Activated CD4-positive, CD25-positive, alpha-beta regulatory T cell treated with anti-CD3 and anti-CD28 coated beads, Interleukin-2, amount 50 U/mL, for 72 hours (primary cell): ENCODE measurements around the gene POU6F1.
"Not testable (repeated sequence)": the region's sequence is repeated elsewhere in the genome, so short reads cannot be mapped to it uniquely, and the experiment has no call there.

Experiments used
- DNase-seq: peaks from one replicate; pipeline ENCODE4 v3.0.0; 2021

Gene POU6F1

GRCh38 chr12:51227962-51228361, 10.1 kb upstream of the POU6F1 start:
- no peak for DNase-seq

GRCh38 chr12:51227112-51227511, 9.2 kb upstream of the POU6F1 start:
- not testable (repeated sequence) for DNase-seq

DNA sequence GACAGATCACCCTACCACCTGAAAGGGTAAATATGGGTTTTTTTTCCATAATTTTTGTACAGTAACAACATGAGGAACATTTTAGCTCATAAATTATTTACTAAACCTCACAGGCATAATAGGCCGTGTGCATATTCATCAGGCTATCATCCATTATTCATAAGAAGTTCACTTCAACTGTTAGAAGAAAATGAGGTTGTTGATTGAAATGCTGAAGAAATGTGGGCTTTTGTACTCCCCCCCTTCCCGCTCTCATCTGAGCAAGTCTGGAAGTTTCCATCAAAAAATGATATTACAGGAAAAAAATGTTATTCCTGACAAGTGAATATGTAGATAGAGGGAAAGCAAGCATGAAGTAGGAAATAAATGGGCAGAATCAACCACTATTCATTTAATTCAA, 7.9 kb upstream of the POU6F1 start:
- DNase-seq: no peak

GRCh38 chr12:51225234-51225633, 7.4 kb upstream of the POU6F1 start:
- no peak for DNase-seq

- DNase-seq: no peak
Observed at GRCh38 chr12:51224625-51225024, 6.8 kb upstream of the POU6F1 start.

DNA sequence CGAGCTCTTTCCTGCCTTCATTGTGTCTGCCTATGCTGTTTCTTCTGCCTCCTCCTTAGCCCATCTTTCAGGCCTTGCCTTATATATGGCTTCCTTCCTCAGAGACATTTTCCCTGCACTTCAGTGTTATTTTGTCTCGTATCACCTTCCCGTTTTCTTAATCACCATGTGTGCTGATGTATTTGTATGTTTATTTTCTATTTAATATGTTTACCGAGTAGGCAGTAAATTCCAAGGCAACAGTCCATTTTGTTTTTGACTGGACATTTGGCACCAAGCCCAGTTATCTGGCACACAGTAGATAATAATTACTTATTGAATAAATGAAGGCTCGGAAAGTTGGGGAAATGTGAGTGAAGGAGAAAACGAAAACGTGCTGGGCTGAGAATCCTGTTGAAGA, 4.6 kb upstream of the POU6F1 start:
- no peak for DNase-seq

DNA sequence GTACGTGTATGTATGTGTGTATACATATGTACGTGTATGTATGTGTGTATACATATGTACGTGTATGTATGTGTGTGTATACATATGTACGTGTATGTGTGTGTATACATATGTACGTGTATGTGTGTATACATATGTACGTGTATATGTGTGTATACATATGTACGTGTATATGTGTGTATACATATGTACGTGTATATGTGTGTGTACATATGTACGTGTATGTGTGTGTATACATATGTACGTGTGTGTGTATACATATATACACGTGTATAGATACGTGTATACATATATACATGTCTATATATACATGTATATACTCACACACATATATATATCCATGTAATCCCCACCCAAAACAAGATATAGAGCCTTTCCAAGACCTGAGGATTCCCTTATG, 2.0 kb upstream of the POU6F1 start:
- not testable (repeated sequence) for DNase-seq

DNA sequence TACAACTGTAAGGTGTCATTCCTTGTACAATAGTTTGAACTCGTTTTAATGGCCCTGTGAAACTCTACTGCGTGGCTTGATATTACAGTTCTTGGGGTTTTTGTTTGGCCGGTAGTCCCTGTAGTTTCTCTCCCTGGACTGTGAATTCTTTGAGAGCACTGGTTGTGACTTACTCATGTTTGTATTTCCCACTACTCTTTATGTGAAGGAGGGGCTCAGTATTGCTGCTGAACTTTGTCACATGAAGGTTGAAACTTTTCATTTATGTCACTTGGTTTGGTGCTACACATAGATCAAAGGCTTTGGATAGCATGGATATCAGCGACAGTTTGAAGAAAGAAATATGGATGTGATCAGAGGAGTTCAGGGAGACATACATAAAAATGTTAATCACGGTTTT, 1.5 kb upstream of the POU6F1 start:
- DNase-seq: no peak

GRCh38 chr12:51218607-51219161, 822 bp upstream of the POU6F1 start:
- no peak for DNase-seq

GRCh38 chr12:51217133-51217967, 512 bp downstream of the POU6F1 start:
- peak; percentile 60 for DNase-seq

GRCh38 chr12:51216642-51217041, 1.2 kb downstream of the POU6F1 start:
- no peak for DNase-seq

DNA sequence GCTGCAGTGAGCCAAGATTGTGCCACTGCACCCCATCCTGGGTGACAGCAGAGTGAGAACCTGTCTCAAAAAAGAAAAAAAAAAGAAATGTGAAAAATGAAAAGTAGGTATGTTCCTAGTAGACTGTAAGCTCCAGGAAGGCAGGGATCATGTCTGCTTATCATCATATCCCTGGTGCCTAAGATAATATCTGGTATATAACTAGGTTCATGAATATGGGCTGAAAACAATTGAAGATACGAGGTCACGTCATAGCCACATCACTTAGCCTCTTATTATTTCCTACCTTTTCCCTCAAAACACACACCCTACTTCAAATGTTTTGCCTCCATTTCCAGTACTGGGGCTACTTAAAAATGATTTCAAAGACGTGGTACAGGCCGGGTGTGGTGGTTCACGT, 3.0 kb downstream of the POU6F1 start:
- DNase-seq: no peak

DNA sequence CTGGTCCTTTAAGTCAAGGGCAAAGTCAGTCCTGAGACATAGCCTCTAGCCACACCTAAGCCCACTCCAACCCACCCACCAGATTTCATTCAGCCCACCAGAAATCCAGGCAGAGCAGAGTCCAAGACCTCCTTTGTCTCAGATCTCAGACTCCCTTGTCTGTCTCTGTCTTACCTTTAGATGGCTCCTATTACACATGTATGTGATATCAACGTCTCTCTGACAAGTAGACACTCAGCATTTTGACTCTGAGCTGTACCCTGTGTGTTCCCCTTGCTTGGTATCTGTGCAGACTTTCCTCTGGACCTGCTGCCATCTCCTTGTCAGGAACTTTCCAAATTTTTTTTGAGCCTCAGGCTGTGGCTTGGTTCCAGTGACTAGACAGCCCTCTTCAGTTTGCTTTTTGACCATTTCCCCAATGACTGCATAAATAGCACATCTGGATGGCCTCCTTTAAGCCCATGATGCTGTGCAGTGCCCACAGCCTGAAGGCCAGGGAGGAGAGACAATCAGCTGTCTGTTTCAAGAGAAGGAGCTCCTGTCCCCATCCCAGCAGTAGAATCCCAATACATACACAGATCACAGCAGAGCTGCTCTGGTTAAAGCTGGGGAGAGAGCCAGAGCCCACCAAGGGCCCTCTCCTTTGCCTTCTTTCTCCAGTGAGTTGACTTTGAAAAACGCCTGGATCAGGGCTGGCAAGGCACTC, 7.0 kb downstream of the POU6F1 start:
- DNase-seq: no peak

DNA sequence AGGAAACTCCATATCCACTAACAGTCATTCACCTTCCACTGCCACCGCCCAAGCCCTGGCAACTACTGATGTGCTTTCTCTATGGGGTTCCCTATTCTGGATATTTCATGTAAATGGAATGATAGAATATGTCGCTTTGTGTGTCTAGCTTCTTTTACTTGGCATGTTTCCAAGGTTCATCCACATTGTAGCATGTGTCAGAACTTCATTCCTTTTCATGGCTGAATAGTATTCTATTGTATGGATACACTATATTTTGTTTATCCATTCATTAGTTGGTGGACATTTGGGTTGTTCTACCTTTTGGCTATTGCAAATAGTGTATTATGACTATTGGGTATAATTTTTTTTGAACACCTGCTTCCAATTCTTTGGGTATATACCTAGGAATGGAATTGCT, 8.6 kb downstream of the POU6F1 start:
- no peak for DNase-seq

DNA sequence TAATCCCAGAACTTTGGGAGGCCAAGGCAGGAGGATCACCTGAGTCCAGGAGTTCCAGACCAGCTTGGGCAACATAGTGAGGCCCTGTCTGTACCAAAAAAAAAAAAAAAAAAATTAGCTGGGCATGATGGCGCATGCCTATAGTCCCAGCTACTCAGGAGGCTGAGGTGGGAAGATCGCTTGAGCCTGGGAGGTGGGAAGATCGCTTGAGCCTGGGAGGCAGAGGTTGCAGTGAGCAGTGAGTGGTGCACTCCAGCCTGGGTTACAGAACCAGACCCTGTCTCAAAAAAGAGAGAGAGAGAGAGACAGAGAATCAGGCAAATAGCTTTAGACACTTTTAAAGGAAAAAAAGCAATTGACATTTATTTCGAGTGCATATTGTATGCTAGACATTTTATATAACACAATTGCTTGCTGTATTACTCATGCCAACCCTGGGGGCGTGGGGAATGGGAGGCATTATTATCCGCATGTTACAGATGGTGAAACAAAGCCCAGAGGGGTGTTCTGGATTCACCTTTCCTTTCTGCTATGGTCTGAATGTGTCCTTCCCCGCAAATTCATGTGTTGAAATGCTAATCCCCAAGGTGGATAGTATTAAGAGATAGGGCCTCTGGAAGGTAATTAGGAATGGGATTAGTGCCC, 9.7 kb downstream of the POU6F1 start:
- DNase-seq: no peak

- DNase-seq: no peak
Observed at GRCh38 chr12:51205350-51205749, 12.5 kb downstream of the POU6F1 start.

DNA sequence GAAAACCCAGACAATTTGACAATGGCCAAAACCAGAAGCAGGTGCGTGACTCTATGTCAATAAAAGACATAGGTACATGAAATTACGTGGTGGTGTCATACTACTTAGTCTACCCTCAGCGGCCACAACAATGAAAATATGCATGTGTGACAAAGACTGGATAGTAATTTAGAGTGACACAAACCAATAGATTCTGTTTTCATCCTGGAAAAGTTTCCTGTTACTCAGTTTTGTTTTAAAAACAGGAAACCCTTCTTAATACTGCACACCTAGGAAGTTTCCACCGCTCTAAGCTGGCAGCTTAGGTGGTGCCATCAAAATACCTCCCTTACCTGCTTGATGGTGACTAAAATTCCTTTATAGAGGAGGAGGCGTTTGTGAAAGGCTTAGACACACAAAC, 15.1 kb downstream of the POU6F1 start:
- DNase-seq: no peak

DNA sequence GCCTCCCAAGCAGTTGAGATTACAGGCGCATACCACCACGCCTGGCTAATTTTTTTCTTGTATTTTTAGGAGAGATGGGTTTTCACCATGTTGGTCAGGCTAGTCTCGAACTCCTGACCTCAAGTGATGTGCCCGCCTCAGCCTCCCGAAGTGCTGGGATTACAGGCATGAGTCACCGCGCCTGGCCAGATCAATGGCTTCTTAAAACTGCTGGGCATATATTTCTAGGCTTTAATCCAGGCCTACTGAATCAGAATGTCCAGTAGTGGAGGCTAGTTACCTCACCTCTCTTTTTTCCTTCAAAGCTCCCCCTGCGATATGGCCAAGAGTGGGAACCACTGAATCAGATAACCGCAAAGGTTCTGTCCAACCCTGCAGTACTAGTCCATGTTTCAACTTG, 17.1 kb downstream of the POU6F1 start:
- no peak for DNase-seq

DNA sequence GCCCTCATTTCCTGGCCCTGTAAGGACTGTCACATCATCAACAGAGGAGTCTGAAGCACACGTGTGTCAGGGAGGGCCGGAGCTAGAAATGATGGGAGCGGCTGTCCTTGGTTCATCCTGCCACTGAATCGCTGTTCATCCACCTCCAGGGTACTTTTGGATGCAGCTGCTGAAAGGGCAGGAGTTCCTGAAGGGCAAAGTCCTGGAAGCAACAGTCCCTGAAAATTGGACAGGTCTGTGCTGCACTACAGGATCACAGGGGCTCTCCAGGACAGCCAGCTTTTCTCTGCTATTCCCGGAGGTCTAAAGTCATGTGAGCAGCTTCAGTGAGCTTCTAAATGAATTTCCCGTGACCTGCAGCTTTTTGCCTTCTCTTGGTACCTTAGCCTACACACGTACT, 17.7 kb downstream of the POU6F1 start:
- DNase-seq: no peak

DNA sequence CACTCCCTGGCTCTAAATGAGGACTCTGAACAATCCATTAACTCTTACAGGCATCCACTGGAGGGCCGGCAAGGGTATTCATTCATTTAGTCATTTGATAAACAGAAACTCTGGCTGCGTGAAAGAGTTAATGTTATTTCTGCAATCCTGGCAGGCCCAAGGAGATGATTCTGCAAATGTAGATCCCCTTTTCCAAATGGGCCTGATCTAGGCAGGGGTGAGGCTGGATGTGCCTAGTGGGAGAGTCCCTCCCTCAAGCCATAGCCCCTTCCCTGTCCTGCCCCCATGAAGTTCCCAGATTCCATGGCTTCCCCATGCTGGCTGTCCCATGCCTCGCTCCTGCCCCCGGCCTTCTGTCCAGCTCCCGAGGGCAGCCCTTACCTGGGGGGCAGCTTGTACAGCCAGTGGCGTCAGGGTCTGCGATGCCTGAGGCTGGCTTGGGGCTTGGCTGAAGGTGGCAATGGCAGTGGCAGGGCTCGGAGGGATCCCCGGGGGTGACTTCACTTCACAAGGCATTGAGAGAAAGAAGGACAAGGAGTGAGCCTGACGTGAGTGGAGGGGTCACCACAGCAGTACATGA, 18.4 kb downstream of the POU6F1 start:
- DNase-seq: no peak

DNA sequence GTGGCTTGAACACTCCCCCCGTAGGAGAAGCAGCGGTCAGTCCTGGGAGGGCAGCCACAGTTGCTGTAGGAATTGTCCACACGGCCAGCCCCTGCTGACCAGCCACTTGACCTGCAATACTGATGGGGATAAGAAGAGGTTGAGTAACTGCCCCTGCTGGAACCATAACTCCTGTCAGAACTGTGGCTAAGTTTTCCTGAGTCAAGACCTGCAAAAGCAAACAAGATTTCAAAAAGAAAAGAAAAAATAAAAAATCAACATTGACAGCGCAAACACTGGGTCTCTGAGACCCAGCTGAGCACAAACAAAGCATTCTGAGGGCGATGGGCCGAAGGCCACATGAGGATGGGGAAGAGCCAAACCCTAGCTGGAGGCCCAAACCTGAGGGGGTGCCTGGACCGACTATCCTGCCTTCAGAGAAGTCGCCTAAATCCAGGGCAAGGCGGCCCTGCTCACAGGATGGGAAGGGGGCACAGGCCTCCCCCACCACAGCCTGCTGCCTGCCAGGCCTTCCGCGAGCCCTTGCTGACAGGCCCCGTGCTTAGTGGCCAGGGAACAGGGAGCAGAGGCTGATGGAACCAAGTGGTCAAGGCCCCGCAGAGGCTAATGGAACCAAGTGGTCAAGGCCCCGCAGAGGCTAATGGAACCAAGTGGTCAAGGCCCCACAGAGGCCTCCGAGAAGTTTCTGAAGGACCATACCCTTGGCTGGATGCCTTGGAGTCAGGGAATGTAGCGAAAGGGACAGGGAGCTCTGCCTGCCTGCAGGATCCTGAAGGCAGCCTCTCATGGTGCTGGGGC, 19.1 kb downstream of the POU6F1 start:
- no peak for DNase-seq
